Measurements from ENCODE around the gene COL15A1.

GRCh38 chr9:99072040-99072394 lies 128.3 kb downstream of the COL15A1 start:
- TF ChIP-seq POLR2A (IDR thresholded peaks at IDR 0.05) (no peak), CTCF (IDR thresholded peaks at IDR 0.05 in 4 of 5, conservative IDR thresholded peaks at IDR 0.05 in 1 of 5) (no peak)

Data from gastrocnemius medialis (tissue), 4 donors.